H9 (cell line): ENCODE data around the gene ORAI2. TPM values are rescaled to one million over a fixed set of nuclear protein-coding genes. Genes with fewer than 3 reads are reported as not detected.

ENCODE experiments used
- DNase-seq: peaks from one replicate; pipeline ENCODE4 v3.0.0-alpha.2; 2017
- H2AFZ ChIP-seq: one replicate; pipeline ENCODE4 v1.6.1; 2013; ENCODE audit warnings: mild to moderate bottlenecking, low read length, control low read depth, moderate library complexity
- H2AK5ac ChIP-seq: 2 replicates; pipeline ENCODE4 v1.6.1; 2013; ENCODE audit warnings: low read length, control low read depth, mixed read lengths; ENCODE audit not compliant: insufficient read length
- H2BK120ac ChIP-seq: one replicate; pipeline ENCODE4 v1.6.1; 2013; ENCODE audit warnings: low read depth, mild to moderate bottlenecking, low read length, control low read depth, inconsistent platforms; ENCODE audit not compliant: poor library complexity, severe bottlenecking
- H2BK12ac ChIP-seq: 2 replicates; pipeline ENCODE4 v1.6.1; 2013; ENCODE audit warnings: low read length, control low read depth, mixed read lengths, low read depth; ENCODE audit not compliant: insufficient read length
- H2BK15ac ChIP-seq: 2 replicates; pipeline ENCODE4 v1.6.1; 2013; ENCODE audit warnings: low read depth, low read length, control low read depth
- H2BK20ac ChIP-seq: one replicate; pipeline ENCODE4 v1.6.1; 2013; ENCODE audit warnings: low read depth, mild to moderate bottlenecking, low read length, control low read depth, inconsistent platforms; ENCODE audit not compliant: poor library complexity, severe bottlenecking
- H2BK5ac ChIP-seq: 2 replicates; pipeline ENCODE4 v1.6.1; 2013; ENCODE audit warnings: low read length, control low read depth, mixed read lengths; ENCODE audit not compliant: insufficient read length
- H3K14ac ChIP-seq: 2 replicates; pipeline ENCODE4 v1.6.1; 2013; ENCODE audit warnings: low read length, control low read depth; ENCODE audit not compliant: insufficient read depth
- H3K18ac ChIP-seq: 2 replicates; pipeline ENCODE4 v1.6.1; 2013; ENCODE audit warnings: low read depth, mild to moderate bottlenecking, mixed read lengths, low read length, control low read depth; ENCODE audit not compliant: insufficient read length
- H3K23ac ChIP-seq: 2 replicates; pipeline ENCODE4 v1.6.1; 2013; ENCODE audit warnings: low read length, control low read depth, mixed read lengths, low read depth; ENCODE audit not compliant: insufficient read length
- H3K23me2 ChIP-seq: 2 replicates; pipeline ENCODE4 v1.6.1; 2013; ENCODE audit warnings: low read depth, mild to moderate bottlenecking, mixed read lengths, low read length, control low read depth; ENCODE audit not compliant: insufficient read length, poor library complexity, severe bottlenecking
- H3K27ac ChIP-seq: 2 replicates; pipeline ENCODE4 v1.5.1; 2013; ENCODE audit warnings: low read length, control low read depth, mixed read lengths, low read depth; ENCODE audit not compliant: insufficient read length
- H3K27me3 ChIP-seq: 2 replicates; pipeline ENCODE4 v1.6.1; 2013; ENCODE audit warnings: low read length, control low read depth, inconsistent platforms; ENCODE audit not compliant: insufficient read depth
- H3K4ac ChIP-seq: 2 replicates; pipeline ENCODE4 v1.6.1; 2013; ENCODE audit warnings: low read depth, mild to moderate bottlenecking, control low read depth, inconsistent platforms, low read length, moderate library complexity
- H3K4me1 ChIP-seq: 2 replicates; pipeline ENCODE4 v1.6.1; 2013; ENCODE audit warnings: low read length, control low read depth, inconsistent platforms; ENCODE audit not compliant: insufficient read depth
- H3K4me2 ChIP-seq: 2 replicates; pipeline ENCODE4 v1.6.1; 2013; ENCODE audit warnings: low read length, control low read depth, mixed read lengths; ENCODE audit not compliant: insufficient read length, insufficient read depth
- H3K56ac ChIP-seq: 2 replicates; pipeline ENCODE4 v1.6.1; 2013; ENCODE audit warnings: low read depth, mild to moderate bottlenecking, mixed read lengths, low read length, control low read depth; ENCODE audit not compliant: insufficient read length
- H3K79me1 ChIP-seq: 2 replicates; pipeline ENCODE4 v1.6.1; 2013; ENCODE audit warnings: low read depth, mild to moderate bottlenecking, moderate library complexity, low read length, control low read depth, inconsistent platforms; ENCODE audit not compliant: insufficient read depth, poor library complexity, severe bottlenecking
- H3K79me2 ChIP-seq: 2 replicates; pipeline ENCODE4 v1.6.1; 2013; ENCODE audit warnings: low read length, control low read depth, inconsistent platforms; ENCODE audit not compliant: insufficient read depth
- H3K9ac ChIP-seq: 2 replicates; pipeline ENCODE4 v1.6.1; 2013; ENCODE audit warnings: low read length, control low read depth, mixed read lengths; ENCODE audit not compliant: insufficient read length; ENCODE audit errors: extremely low read depth
- H3K9me3 ChIP-seq: one replicate; pipeline ENCODE4 v1.6.1; 2013; ENCODE audit warnings: low read depth, low read length, inconsistent platforms; ENCODE audit not compliant: control insufficient read depth
- H3T11ph ChIP-seq: one replicate; pipeline ENCODE4 v1.6.1; 2013; ENCODE audit warnings: mild to moderate bottlenecking, low read length, control low read depth, inconsistent platforms
- H4K20me1 ChIP-seq: one replicate; pipeline ENCODE4 v1.6.1; 2013; ENCODE audit not compliant: control insufficient read depth, insufficient read length, insufficient read depth
- H4K5ac ChIP-seq: 2 replicates; pipeline ENCODE4 v1.6.1; 2013; ENCODE audit warnings: low read depth, mild to moderate bottlenecking, mixed read lengths, low read length, control low read depth; ENCODE audit not compliant: insufficient read length
- H4K8ac ChIP-seq: replicated peaks from 2 replicates; pipeline ENCODE4 v1.6.1; 2013; ENCODE audit warnings: low read length, control low read depth, mixed read lengths, low read depth; ENCODE audit not compliant: insufficient read length
- H4K91ac ChIP-seq: 2 replicates; pipeline ENCODE4 v1.6.1; 2013; ENCODE audit warnings: low read depth, mild to moderate bottlenecking, moderate library complexity, mixed read lengths, low read length, control low read depth; ENCODE audit not compliant: insufficient read length
- H3K27ac Mint-ChIP-seq, 3 experiments: 2 replicates in 2 of 3; 3 replicates in 1 of 3; pipeline ENCODE4 v1.8.0; 2020 to 2021; ENCODE audit warnings: mixed read lengths in 3 of 3, mild to moderate bottlenecking in 1 of 3, moderate library complexity in 1 of 3
- H3K27me3 Mint-ChIP-seq: 2 replicates; pipeline ENCODE4 v1.8.0; 2021; ENCODE audit warnings: low read depth, mild to moderate bottlenecking, moderate library complexity, mixed read lengths
- H3K36me3 Mint-ChIP-seq, 3 experiments: 2 replicates in 2 of 3; 3 replicates in 1 of 3; pipeline ENCODE4 v1.8.0; 2020 to 2021; ENCODE audit warnings: low read depth in 3 of 3, mixed read lengths in 3 of 3; ENCODE audit not compliant: insufficient read depth in 1 of 3
- H3K4me1 Mint-ChIP-seq, 2 experiments: 2 replicates each; pipeline ENCODE4 v1.8.0; 2020; ENCODE audit warnings: mixed read lengths in 2 of 2
- H3K4me3 Mint-ChIP-seq, 2 experiments: 2 replicates in 1 of 2; 3 replicates in 1 of 2; pipeline ENCODE4 v1.8.0; 2020 to 2021; ENCODE audit warnings: mild to moderate bottlenecking in 2 of 2, mixed read lengths in 2 of 2, moderate library complexity in 1 of 2
- H3K9me3 Mint-ChIP-seq, 2 experiments: 2 replicates in 1 of 2; 3 replicates in 1 of 2; pipeline ENCODE4 v1.8.0; 2020; ENCODE audit warnings: mild to moderate bottlenecking in 2 of 2, mixed read lengths in 2 of 2, moderate library complexity in 1 of 2
- CTCF ChIP-seq: fragments of 200-600 bp; sonication (generic); conservative IDR thresholded peaks from 3 replicates; pipeline ENCODE4 v1.8.0; 2021; ENCODE audit warnings: antibody characterized with exemption, mild to moderate bottlenecking
- WGBS: extraction: QIAGEN DNeasy Blood & Tissue Kit; methylation state at CpG from one replicate; pipeline ENCODE4 v1.1.7; 2013; ENCODE audit warnings: missing lambda C conversion rate, low lambda C conversion rate, mixed read lengths; ENCODE audit not compliant: insufficient read length; ENCODE audit errors: extremely low coverage; 5-methylcytosine and 5-hydroxymethylcytosine counted together
- total RNA-seq: library from RNA; stranded (reverse); gene quantifications from 2 replicates; pipeline ENCODE4 v1.2.1, GENCODE V29; 2021

The ORAI2 gene
- total RNA-seq, 1 experiment from 2014 or later, result 26.6 TPM

- no peaks in the 10 kb centered on the region for H3K79me2 ChIP-seq
- H2AFZ ChIP-seq, result no peak overlapping the region
- no peak overlapping the region for H3K23ac ChIP-seq
- H3K36me3 Mint-ChIP-seq, result peaks cover 20 to 63% (median 57%) of the 10 kb centered on the region in 3 experiments
- H3K14ac ChIP-seq, result no peak overlapping the region
- no peak overlapping the region for H2BK120ac ChIP-seq
- TF ChIP-seq CTCF, result no peak
- no peak overlapping the region for H2BK12ac ChIP-seq
- no peaks in the 10 kb centered on the region for H3K4me1 ChIP-seq
- DNase-seq, result no peak
- H3K27me3 Mint-ChIP-seq, result no peaks in the 10 kb centered on the region
- no peak overlapping the region for H3K4me2 ChIP-seq
- H3K18ac ChIP-seq, result no peak overlapping the region
- no peak overlapping the region for H4K91ac ChIP-seq
- H2BK20ac ChIP-seq, result no peak overlapping the region
- H3K4me1 Mint-ChIP-seq, result peaks cover 10 to 18% of the 10 kb centered on the region in 2 experiments
- no CpG with 5 or more reads among the region's 10 CpGs for WGBS
- no peak overlapping the region for H3K9ac ChIP-seq
- no peaks in the 10 kb centered on the region for H3K27me3 ChIP-seq
- H3K56ac ChIP-seq, result no peak overlapping the region
- no peak overlapping the region for H3K4me3 Mint-ChIP-seq
- H2AK5ac ChIP-seq, result no peak overlapping the region
- no peak overlapping the region for H2BK15ac ChIP-seq
- no peak overlapping the region for H3T11ph ChIP-seq
- H3K4ac ChIP-seq, result no peak overlapping the region
- no peak overlapping the region for H3K27ac ChIP-seq
- H4K5ac ChIP-seq, result no peak overlapping the region
- H3K9me3 Mint-ChIP-seq, result no peaks in the 10 kb centered on the region
- no peaks in the 10 kb centered on the region for H3K9me3 ChIP-seq
- H3K23me2 ChIP-seq, result no peaks in the 10 kb centered on the region
- no peaks in the 10 kb centered on the region for H4K20me1 ChIP-seq
- H4K8ac ChIP-seq, result no peak overlapping the region
- no peak overlapping the region for H2BK5ac ChIP-seq
- H3K27ac Mint-ChIP-seq, result no peak overlapping the region
- no peaks in the 10 kb centered on the region for H3K79me1 ChIP-seq
Measured at GRCh38 chr7:102421706-102422240, 11.6 kb upstream of the ORAI2 start.
